Hepatocyte (in vitro differentiated cells): ENCODE data around the gene TMC1. TPM values are rescaled to one million over a fixed set of nuclear protein-coding genes. Genes with fewer than 3 reads are reported as not detected.

Source experiments
- DNase-seq: peaks from one replicate; pipeline ENCODE4 v3.0.0-alpha.2; 2016; ENCODE audit warnings: low spot score
- H2AFZ ChIP-seq: fragments of 200-600 bp; sonication (generic); 2 replicates; pipeline ENCODE4 v1.6.0; 2016; ENCODE audit warnings: antibody characterized with exemption, mild to moderate bottlenecking
- H3K27ac ChIP-seq: fragments of 200-600 bp; sonication (generic); 2 replicates; pipeline ENCODE4 v1.5.1; 2016; ENCODE audit warnings: mild to moderate bottlenecking
- H3K27me3 ChIP-seq: fragments of 200-600 bp; sonication (generic); 2 replicates; pipeline ENCODE4 v1.6.1; 2016
- H3K36me3 ChIP-seq: fragments of 200-600 bp; sonication (generic); replicated peaks from 2 replicates; pipeline ENCODE4 v1.5.1; 2016; ENCODE audit warnings: low read depth; ENCODE audit not compliant: insufficient read depth
- H3K4me1 ChIP-seq: fragments of 200-600 bp; sonication (generic); 2 replicates; pipeline ENCODE4 v1.5.1; 2016; ENCODE audit warnings: mild to moderate bottlenecking, moderate library complexity; ENCODE audit not compliant: insufficient read depth
- H3K4me2 ChIP-seq: fragments of 200-600 bp; sonication (generic); 2 replicates; pipeline ENCODE4 v1.6.0; 2016
- H3K4me3 ChIP-seq: fragments of 200-600 bp; sonication (generic); 2 replicates; pipeline ENCODE4 v1.5.1; 2016; ENCODE audit warnings: mild to moderate bottlenecking
- H3K79me2 ChIP-seq: fragments of 200-600 bp; sonication (generic); 2 replicates; pipeline ENCODE4 v1.6.0; 2017; ENCODE audit warnings: mild to moderate bottlenecking
- H3K9me2 ChIP-seq: fragments of 200-600 bp; sonication (generic); replicated peaks from 2 replicates; pipeline ENCODE4 v1.6.0; 2017; ENCODE audit warnings: mild to moderate bottlenecking; ENCODE audit not compliant: insufficient read depth
- H3K9me3 ChIP-seq: fragments of 200-600 bp; sonication (generic); 2 replicates; pipeline ENCODE4 v1.5.1; 2016; ENCODE audit warnings: low read depth, mild to moderate bottlenecking
- H4K20me1 ChIP-seq: fragments of 200-600 bp; sonication (generic); 2 replicates; pipeline ENCODE4 v1.6.0; 2016; ENCODE audit warnings: mild to moderate bottlenecking; ENCODE audit not compliant: insufficient read depth, poor library complexity, severe bottlenecking
- EZH2 ChIP-seq: fragments of 200-600 bp; sonication (generic); IDR thresholded peaks from 2 replicates; pipeline ENCODE4 v1.6.1; 2016; ENCODE audit warnings: antibody characterized with exemption, mild to moderate bottlenecking, borderline replicate concordance
- EZH2phosphoT487 ChIP-seq: fragments of 200-600 bp; sonication (generic); IDR thresholded peaks from one replicate; pipeline ENCODE4 v1.6.1; 2018; ENCODE audit warnings: antibody characterized with exemption, mild to moderate bottlenecking, low read depth, moderate library complexity; ENCODE audit not compliant: unreplicated experiment, severe bottlenecking
- WGBS: methylation state at CpG from one replicate; pipeline ENCODE4 v1.1.6; 2016; ENCODE audit warnings: low lambda C conversion rate; ENCODE audit errors: missing lambda C conversion rate; 5-methylcytosine and 5-hydroxymethylcytosine counted together
- polyA plus RNA-seq: library from polyadenylated mRNA; unstranded; fragments of >200 nt; fragmentation: Nextera tagmentation; extraction: Ambion mirVana; gene quantifications from 2 replicates; pipeline ENCODE4 v1.2.1, GENCODE V29; 2016
- total RNA-seq: library from RNA; depleted of rRNA; stranded (reverse); fragments of >200 nt; gene quantifications from 2 replicates; pipeline ENCODE4 v1.2.3, GENCODE V29; 2014
- TF ChIP-seq, protein P1 (sequence below): fragments of 200-600 bp; sonication (generic); IDR thresholded peaks from 2 replicates; pipeline ENCODE4 v1.5.1; 2016; ENCODE audit warnings: antibody characterized with exemption, mild to moderate bottlenecking; ENCODE audit not compliant: poor library complexity

TMC1 gene
- total and polyA plus RNA-seq, 2 experiments from 2014 or later = 0.20 to 0.23 TPM

DNA sequence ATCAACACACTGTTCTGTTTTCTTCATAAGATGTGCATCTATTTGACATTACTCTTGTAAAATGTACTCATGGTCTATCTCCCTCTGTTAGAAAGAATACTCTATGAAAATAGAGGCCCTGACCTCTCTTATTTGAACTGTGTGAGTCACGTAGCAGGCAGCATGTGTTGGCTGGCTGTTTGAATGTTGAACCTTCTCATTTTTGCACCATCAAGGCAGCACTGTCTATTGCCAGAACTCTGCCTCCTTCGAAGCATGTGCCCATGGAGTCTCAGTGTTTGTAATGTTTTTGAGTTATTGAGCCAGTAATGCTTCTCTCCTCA is 287.0 kb downstream of the TMC1 start:
- no peaks in the 10 kb centered on the region for H3K9me2 ChIP-seq
- H3K9me3 ChIP-seq = no peaks in the 10 kb centered on the region
- H3K79me2 ChIP-seq = no peaks in the 10 kb centered on the region
- TF ChIP-seq EZH2phosphoT487 (no peak), EZH2 (no peak)
- TF ChIP-seq, protein P1, sequence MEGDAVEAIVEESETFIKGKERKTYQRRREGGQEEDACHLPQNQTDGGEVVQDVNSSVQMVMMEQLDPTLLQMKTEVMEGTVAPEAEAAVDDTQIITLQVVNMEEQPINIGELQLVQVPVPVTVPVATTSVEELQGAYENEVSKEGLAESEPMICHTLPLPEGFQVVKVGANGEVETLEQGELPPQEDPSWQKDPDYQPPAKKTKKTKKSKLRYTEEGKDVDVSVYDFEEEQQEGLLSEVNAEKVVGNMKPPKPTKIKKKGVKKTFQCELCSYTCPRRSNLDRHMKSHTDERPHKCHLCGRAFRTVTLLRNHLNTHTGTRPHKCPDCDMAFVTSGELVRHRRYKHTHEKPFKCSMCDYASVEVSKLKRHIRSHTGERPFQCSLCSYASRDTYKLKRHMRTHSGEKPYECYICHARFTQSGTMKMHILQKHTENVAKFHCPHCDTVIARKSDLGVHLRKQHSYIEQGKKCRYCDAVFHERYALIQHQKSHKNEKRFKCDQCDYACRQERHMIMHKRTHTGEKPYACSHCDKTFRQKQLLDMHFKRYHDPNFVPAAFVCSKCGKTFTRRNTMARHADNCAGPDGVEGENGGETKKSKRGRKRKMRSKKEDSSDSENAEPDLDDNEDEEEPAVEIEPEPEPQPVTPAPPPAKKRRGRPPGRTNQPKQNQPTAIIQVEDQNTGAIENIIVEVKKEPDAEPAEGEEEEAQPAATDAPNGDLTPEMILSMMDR = no peak
- no peak overlapping the region for H3K27ac ChIP-seq
- H3K36me3 ChIP-seq = no peaks in the 10 kb centered on the region
- no peak overlapping the region for H2AFZ ChIP-seq
- no peaks in the 10 kb centered on the region for H4K20me1 ChIP-seq
- H3K27me3 ChIP-seq = no peaks in the 10 kb centered on the region
- WGBS = 79% methylated on average over 2 of the region's 2 CpGs
- DNase-seq = no peak
- peaks cover 10% of the 10 kb centered on the region for H3K4me1 ChIP-seq
- no peak overlapping the region for H3K4me2 ChIP-seq
- no peak overlapping the region for H3K4me3 ChIP-seq

DNA sequence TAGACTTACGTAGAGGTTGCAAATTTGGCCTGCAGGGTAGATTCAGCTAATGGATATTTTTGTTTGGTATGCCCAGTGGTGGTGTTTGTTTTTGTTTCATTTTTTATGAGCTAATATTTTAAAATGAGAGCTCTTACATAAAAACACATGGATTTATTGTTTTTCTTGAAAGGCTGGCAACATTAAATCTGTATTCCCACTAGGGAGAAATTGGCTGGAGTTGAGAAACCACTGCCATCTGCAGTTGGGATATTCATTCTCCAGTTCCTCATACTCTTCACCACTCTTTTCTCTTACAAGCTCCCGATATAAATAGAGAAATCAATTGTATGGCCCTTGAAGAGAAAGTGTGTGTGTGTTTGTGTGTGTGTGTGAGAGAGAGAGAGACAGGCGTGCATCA is 288.2 kb downstream of the TMC1 start:
- TF ChIP-seq EZH2 (no peak), EZH2phosphoT487 (no peak)
- TF ChIP-seq, protein P1 = no peak
- no peak overlapping the region for H2AFZ ChIP-seq
- H3K4me3 ChIP-seq = no peak overlapping the region
- 76% methylated on average over 3 of the region's 3 CpGs for WGBS
- H3K4me2 ChIP-seq = no peak overlapping the region
- H3K27me3 ChIP-seq = no peaks in the 10 kb centered on the region
- H3K27ac ChIP-seq = no peak overlapping the region
- H3K9me3 ChIP-seq = no peaks in the 10 kb centered on the region
- no peaks in the 10 kb centered on the region for H3K79me2 ChIP-seq
- no peaks in the 10 kb centered on the region for H4K20me1 ChIP-seq
- no peaks in the 10 kb centered on the region for H3K36me3 ChIP-seq
- no peak for DNase-seq
- H3K9me2 ChIP-seq = no peaks in the 10 kb centered on the region
- peaks cover 17% of the 10 kb centered on the region for H3K4me1 ChIP-seq

DNA sequence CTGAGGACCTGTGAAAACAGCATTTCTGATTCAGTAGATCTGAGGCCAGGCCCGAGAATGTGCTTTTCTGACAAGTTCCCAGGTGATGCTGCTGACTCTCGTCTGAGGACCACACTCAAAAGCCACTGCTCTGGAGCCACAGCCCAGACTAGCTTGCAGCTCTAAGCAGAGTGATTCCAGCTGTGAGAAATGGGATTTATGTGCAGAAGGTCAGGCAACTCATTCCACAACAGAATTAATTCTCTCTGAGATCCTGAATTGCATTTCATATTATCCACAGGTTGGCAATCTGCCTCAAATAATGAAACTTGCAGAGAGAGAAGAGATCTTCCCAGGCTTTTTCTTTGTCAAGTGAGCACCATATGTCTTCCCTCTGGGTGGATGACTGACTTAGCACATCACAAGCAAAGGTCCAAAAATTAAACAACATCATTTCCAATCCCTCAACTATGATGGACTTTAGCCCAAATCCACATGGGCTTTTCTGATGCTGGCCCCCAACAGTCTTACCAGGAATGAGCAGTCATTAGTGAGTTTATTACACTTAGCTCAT is 291.2 kb downstream of the TMC1 start:
- 62% methylated on average over 2 of the region's 2 CpGs for WGBS
- H2AFZ ChIP-seq = no peak overlapping the region
- H3K4me1 ChIP-seq = peaks cover 17% of the 10 kb centered on the region
- H3K36me3 ChIP-seq = no peaks in the 10 kb centered on the region
- H3K9me2 ChIP-seq = no peaks in the 10 kb centered on the region
- no peaks in the 10 kb centered on the region for H3K79me2 ChIP-seq
- no peak overlapping the region for H3K4me3 ChIP-seq
- H3K4me2 ChIP-seq = peak overlapping the region; percentile 4
- no peaks in the 10 kb centered on the region for H3K9me3 ChIP-seq
- H3K27ac ChIP-seq = peak overlapping the region; percentile 60
- no peaks in the 10 kb centered on the region for H4K20me1 ChIP-seq
- H3K27me3 ChIP-seq = no peaks in the 10 kb centered on the region
- TF ChIP-seq EZH2 = no peak
- no peak for TF ChIP-seq EZH2phosphoT487
- TF ChIP-seq, protein P1 = no peak
- DNase-seq = no peak

DNA sequence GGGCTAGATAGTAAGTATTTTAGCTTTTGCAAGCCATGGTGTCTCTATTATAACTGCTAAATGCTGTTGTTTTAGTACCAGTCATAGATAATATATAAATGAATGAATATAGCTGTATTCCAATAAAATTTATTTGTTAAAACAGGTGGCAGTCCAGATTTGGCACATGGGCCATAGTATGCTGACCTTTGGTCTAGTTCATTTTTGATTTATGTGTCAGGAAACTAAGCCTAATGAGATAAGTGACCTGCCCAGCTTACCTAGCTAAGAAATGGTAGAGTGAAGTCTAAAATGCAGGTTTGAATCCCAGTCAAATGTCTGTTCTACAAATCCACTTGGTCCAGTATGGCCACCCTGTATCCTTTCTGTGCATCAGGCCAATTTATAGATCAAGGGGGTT is 292.1 kb downstream of the TMC1 start:
- Histone ChIP-seq H3K79me2 (no peaks in the 10 kb centered on the region), H4K20me1 (no peaks in the 10 kb centered on the region), H2AFZ (no peak overlapping the region), H3K9me2 (no peaks in the 10 kb centered on the region), H3K9me3 (no peaks in the 10 kb centered on the region), H3K4me3 (no peak overlapping the region), H3K27me3 (no peaks in the 10 kb centered on the region), H3K27ac (peak overlapping the region; percentile 83), H3K4me1 (peaks cover 17% of the 10 kb centered on the region), H3K36me3 (no peaks in the 10 kb centered on the region), H3K4me2 (peak overlapping the region; percentile 18)
- DNase-seq = no peak
- TF ChIP-seq, protein P1 = no peak
- TF ChIP-seq EZH2 (no peak), EZH2phosphoT487 (no peak)
